GM19328 (cell line): Measurements from ENCODE around the gene MAP3K20.
"Not testable (repeated sequence)": the region's sequence is repeated elsewhere in the genome, so short reads cannot be mapped to it uniquely, and the experiment has no call there.

Experiments
- ATAC-seq: cut with Tn5 transposase; IDR thresholded peaks from one replicate; pipeline ENCODE4 v1.9.1; 2021; ENCODE audit warnings: mild to moderate bottlenecking, moderate library complexity; ENCODE audit not compliant: unreplicated experiment

Gene MAP3K20

GRCh38 chr2:173226899-173227698, 151.5 kb downstream of the MAP3K20 start:
- no peak for ATAC-seq

GRCh38 chr2:173229086-173229485, 153.4 kb downstream of the MAP3K20 start:
- no peak for ATAC-seq

GRCh38 chr2:173230181-173230580, 154.5 kb downstream of the MAP3K20 start:
- ATAC-seq = no peak

GRCh38 chr2:173231042-173231441, 155.4 kb downstream of the MAP3K20 start:
- ATAC-seq = no peak

- ATAC-seq = no peak
Observed at GRCh38 chr2:173231465-173231864, 155.8 kb downstream of the MAP3K20 start.

GRCh38 chr2:173232956-173233744, 157.5 kb downstream of the MAP3K20 start:
- no peak for ATAC-seq

GRCh38 chr2:173235947-173236803, 160.5 kb downstream of the MAP3K20 start:
- no peak for ATAC-seq

- ATAC-seq = no peak
Observed at GRCh38 chr2:173238385-173238784, 162.7 kb downstream of the MAP3K20 start.

- no peak for ATAC-seq
Observed at GRCh38 chr2:173238831-173239230, 163.2 kb downstream of the MAP3K20 start.

GRCh38 chr2:173239644-173240043, 164.0 kb downstream of the MAP3K20 start:
- ATAC-seq = peak; percentile 93

- peak; percentile 11 for ATAC-seq
Observed at GRCh38 chr2:173240083-173240482, 164.4 kb downstream of the MAP3K20 start.

GRCh38 chr2:173241643-173242042, 166.0 kb downstream of the MAP3K20 start:
- no peak for ATAC-seq

- no peak for ATAC-seq
Observed at GRCh38 chr2:173247156-173247555, 171.5 kb downstream of the MAP3K20 start.

- ATAC-seq = no peak
Observed at GRCh38 chr2:173248381-173248780, 172.7 kb downstream of the MAP3K20 start.

- ATAC-seq = no peak
Observed at GRCh38 chr2:173249661-173250641, 174.3 kb downstream of the MAP3K20 start.

- ATAC-seq = no peak
Observed at GRCh38 chr2:173251225-173251624, 175.6 kb downstream of the MAP3K20 start.

GRCh38 chr2:173252581-173252980, 176.9 kb downstream of the MAP3K20 start:
- ATAC-seq = no peak

- no peak for ATAC-seq
Observed at GRCh38 chr2:173254659-173255058, 179.0 kb downstream of the MAP3K20 start.

GRCh38 chr2:173258701-173259100, 183.1 kb downstream of the MAP3K20 start:
- ATAC-seq = no peak

GRCh38 chr2:173262356-173262755, 186.7 kb downstream of the MAP3K20 start:
- ATAC-seq = not testable (repeated sequence)
